ENCODE results near the gene TCEAL3.
"Not testable (repeated sequence)": the region's sequence is repeated elsewhere in the genome, so short reads cannot be mapped to it uniquely, and the experiment has no call there.

TCEAL3 gene

DNA sequence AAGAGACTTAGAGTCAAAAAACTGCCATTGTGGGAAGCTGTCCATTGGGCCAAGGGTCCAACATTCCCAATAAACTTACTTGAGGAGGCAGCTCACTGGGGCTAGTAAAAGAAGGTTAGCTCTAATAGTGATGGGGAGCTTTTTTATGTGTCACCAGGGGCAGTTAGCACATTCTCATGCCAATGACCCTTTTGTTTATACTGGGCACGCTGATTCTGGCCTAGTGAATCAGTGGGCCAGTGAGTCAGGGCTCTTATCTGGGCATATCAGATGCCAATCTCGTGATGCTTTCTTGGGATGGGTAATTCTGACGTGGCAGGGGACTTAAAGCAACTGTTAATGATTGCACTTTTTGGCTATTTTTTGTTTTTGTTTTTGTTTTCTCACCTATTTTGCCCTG lies 48.9 kb downstream of the TCEAL3 start:
- ChIA-PET POLR2A (interaction anchor here (0.9 to 1.6 kb wide), 2 partner anchors 26 to 401 kb away, joined by 3 to 6 read pairs; partner anchors contain the start of gene TCEAL8), CTCF (no interaction called here)
- no peak for DNase-seq (ENCODE audit: extremely low spot score)
- TF ChIP-seq PKNOX1 (IDR thresholded peaks at IDR 0.05), result no peak
- no peak for TF ChIP-seq FOXM1 (IDR thresholded peaks at IDR 0.05; ENCODE audit: borderline replicate concordance)
- TF ChIP-seq FOXA1 (IDR thresholded peaks at IDR 0.05), result no peak
- TF ChIP-seq NFRKB (IDR thresholded peaks at IDR 0.05), result no peak
- no peak for TF ChIP-seq HDGF (IDR thresholded peaks at IDR 0.05; ENCODE audit: borderline replicate concordance)
- no peak for TF ChIP-seq L3MBTL2 (conservative IDR thresholded peaks at IDR 0.05)
- TF ChIP-seq ELF4 (IDR thresholded peaks at IDR 0.05), result no peak
- no peak for TF ChIP-seq CTBP1 (IDR thresholded peaks at IDR 0.05; ENCODE audit: borderline replicate concordance)
- TF ChIP-seq SUZ12 (IDR thresholded peaks at IDR 0.05), result no peak
- TF ChIP-seq LEF1 (IDR thresholded peaks at IDR 0.05; ENCODE audit: borderline replicate concordance), result no peak
- no peak for TF ChIP-seq ARNT (IDR thresholded peaks at IDR 0.05)
- TF ChIP-seq BHLHE40 (IDR thresholded peaks at IDR 0.05; ENCODE audit: borderline replicate concordance), result no peak
- TF ChIP-seq TARDBP (IDR thresholded peaks at IDR 0.05), result no peak
- TF ChIP-seq FOXK2 (IDR thresholded peaks at IDR 0.05), result no peak
- no peak for TF ChIP-seq SP1 (IDR thresholded peaks at IDR 0.05)
- TF ChIP-seq ZNF384 (IDR thresholded peaks at IDR 0.05), result no peak

- POLR2A ChIA-PET, result interaction anchor here (0.9 to 1.6 kb wide), 2 partner anchors 27 to 402 kb away, joined by 3 to 6 read pairs; partner anchors contain the start of gene TCEAL8
- CTCF ChIA-PET; DNase-seq (ENCODE audit: extremely low spot score): not testable (repeated sequence)
These were observed 49.3 kb downstream of the TCEAL3 start for GRCh38 chrX:103657066-103657465.

DNA sequence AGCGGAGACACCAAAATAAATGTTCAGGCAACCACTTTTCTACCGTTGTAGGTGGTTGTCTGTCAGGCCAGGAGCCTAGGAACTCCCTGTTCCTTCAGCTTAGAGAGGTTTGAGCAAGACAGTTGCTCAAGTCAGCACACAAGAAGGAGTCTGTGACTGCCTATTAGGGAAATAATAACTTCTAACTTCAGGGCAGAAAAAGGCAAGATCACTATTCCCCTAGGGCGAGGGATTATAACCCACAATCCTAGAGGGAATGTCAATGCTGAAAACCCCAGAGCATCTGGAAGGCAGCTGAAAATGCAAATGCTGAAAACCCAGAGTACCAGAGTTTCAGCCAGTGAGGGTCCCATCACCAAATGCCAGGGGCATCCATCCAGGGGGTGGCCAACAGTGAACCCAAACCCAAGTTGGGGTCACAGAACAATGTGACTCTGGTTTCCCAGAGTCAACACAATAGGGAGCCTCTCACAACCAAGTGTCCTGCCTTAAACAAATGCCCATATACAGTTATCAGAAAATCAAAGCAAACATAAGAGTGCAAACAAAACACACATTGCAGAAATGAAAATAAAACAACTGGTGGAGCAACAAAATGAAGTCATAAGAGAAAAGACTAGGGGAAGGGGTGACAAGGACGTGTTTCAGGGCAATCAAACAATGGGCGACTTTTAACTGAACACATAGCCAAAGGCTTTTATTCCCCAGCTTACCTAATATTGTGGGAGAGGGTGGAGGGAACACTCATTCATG lies 51.1 kb downstream of the TCEAL3 start:
- TF ChIP-seq BHLHE40 (IDR thresholded peaks at IDR 0.05; ENCODE audit: borderline replicate concordance) (no peak), FOXM1 (IDR thresholded peaks at IDR 0.05; ENCODE audit: borderline replicate concordance) (no peak), FOXA1 (IDR thresholded peaks at IDR 0.05) (no peak), L3MBTL2 (conservative IDR thresholded peaks at IDR 0.05) (no peak), ZNF384 (IDR thresholded peaks at IDR 0.05) (no peak), FOXK2 (IDR thresholded peaks at IDR 0.05) (no peak), CTBP1 (IDR thresholded peaks at IDR 0.05; ENCODE audit: borderline replicate concordance) (no peak), NFRKB (IDR thresholded peaks at IDR 0.05) (no peak), ARNT (IDR thresholded peaks at IDR 0.05) (no peak)
- no peak for DNase-seq (ENCODE audit: extremely low spot score)
- ChIA-PET POLR2A (no interaction called here), CTCF (no interaction called here)

GRCh38 chrX:103659460-103659859 lies 51.7 kb downstream of the TCEAL3 start:
- POLR2A ChIA-PET, result interaction anchor here (0.9 kb wide), 1 partner anchor 29 kb away, joined by 3 read pairs; no protein-coding TSS in a partner anchor
- DNase-seq (ENCODE audit: extremely low spot score); CTCF ChIA-PET: not testable (repeated sequence)
